HG03457 (cell line): ENCODE results near the gene PHF2.

Experiments used
- ATAC-seq: cut with Tn5 transposase; IDR thresholded peaks from one replicate; pipeline ENCODE4 v1.9.1; 2021; ENCODE audit warnings: moderate number of reproducible peaks; ENCODE audit not compliant: unreplicated experiment

PHF2 gene

DNA sequence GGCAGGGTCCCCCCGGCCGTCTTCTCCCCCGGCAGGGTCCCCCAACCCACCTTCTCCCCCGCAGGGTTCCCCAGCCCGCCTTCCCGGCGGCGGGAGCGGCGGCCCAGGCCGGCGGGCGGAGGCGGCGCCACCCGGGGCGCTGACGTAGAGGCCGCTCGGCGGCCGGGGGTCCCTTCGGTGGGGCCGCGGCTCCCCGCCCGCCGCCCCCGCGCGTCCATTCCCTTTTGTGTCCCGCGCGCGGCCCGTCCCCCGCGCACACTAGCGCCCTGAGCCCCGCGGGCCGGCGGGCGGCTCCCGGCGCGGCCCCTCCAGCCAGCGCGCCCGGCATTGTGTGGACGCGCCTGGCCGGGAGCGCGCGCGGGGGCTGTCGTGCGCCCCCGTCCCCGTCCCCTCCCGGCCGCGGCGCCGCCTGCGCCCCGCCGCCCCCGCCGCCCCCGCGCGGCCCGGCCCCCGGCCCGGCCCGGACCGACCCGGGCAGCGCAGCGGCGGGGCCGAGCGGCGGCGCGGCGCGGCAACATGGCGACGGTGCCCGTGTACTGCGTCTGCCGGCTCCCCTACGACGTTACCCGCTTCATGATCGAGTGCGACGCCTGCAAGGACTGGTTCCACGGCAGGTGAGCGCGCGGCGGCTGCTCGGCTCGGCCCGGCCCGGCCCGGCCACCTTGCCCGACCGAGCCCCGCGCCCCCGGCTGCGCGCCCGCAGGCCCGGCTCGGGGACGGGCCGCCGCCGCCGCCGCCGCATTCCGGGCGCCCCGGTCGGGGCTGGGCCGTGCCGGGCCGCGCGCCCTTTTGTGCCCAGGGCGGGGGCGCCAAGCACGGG, at the start of gene PHF2:
TSS of gene PHF2 (plus strand) at position 327 of the 820 bp plus-strand sequence. CDS start at position 517, 190 bp downstream.
- ATAC-seq = no peak

DNA sequence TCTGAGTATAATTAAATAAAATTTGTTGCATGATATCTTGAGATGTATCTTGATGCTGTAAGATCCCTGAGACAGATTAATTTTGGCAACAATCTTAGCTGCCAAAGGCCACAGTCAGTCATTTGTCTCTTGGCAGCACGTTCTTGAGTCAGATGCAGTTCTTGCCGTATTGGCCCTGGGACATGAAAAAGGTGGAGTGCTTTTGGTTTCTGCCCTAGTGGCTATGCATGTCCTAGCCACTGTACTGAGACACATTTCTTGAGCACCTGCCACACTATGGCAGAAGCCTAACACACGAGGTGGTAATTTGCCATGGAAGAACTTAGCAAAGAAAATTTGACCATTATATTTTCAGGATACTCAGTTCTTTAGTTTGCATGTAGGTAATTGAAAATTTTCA, 45.0 kb upstream of the PHF2 start:
- no peak for ATAC-seq

DNA sequence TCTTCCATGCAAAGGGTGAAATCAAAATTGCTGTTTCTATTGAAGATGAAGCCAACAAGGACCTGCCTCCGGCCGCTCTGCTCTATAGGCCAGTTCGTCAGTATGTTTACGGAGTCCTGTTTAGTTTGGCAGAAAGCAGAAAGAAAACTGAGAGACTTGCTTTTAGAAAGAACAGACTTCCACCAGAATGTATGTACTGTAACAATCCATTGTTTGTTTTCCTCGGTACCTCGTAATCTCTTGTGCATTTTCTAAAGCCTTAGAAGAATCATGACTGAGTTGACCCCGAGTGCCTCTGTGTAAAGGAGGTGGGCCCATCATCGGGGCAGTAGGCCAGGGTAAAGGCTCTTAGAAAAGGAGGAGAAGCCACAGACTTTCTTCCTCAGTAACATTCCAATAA, 44.2 kb upstream of the PHF2 start:
- no peak for ATAC-seq

DNA sequence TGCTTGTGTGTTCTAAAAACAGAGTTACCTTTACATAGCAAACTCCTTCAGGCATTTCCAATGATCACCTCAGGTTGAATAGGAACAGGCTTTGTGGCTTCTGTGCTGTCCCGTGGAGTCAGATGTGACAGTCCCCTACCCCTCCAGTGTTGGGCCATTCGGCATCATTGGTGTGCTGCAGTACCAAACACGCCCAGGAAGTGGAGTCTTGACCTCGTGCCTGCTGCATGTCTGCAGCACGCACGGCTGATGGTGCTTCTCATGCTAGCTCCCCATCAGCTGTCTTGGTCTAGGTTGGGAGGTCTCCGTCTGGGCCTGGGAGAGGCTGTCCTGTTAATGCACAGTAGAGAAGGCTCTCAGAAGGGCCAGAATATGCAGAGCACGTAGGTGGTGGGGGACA, 42.5 kb upstream of the PHF2 start:
- ATAC-seq = no peak

DNA sequence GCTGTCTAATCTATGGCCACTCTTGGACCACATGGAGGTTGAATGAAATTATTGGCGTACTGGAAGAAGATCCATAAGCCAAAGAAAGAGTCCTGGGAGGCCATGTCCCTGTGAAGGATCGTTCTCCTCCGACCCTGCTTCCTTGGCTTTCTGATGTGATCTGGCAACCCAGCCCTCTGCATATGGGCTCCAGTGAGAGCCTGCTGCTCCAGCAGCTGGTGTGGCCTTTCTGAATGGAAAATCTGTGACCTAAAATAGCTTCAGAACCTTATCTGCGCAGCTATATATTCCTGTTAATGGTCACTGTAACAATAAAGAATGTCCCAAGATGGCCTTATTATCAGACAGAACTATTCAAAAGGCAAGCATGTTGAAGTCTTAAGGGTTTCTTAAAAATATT, 40.2 kb upstream of the PHF2 start:
- ATAC-seq = no peak

DNA sequence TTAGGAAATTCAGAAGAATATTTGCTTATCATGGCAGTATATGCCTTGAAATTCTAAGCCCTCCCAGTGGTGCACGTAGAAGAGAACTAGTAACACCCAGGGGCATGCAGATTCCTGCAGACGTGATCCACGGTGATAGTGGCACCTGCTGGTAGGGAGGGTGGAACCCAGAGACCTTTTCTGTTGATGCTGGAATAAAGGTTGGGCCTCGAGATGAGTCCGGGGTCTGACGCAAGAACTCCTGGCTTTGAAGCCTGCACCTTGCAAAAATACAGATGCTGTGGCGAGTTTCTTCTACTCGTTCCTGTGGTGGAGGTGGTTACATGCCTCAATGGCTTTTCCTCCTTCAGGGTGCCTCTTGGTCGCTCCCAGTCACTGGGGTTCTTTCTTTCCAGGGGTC, 39.5 kb upstream of the PHF2 start:
- no peak for ATAC-seq

DNA sequence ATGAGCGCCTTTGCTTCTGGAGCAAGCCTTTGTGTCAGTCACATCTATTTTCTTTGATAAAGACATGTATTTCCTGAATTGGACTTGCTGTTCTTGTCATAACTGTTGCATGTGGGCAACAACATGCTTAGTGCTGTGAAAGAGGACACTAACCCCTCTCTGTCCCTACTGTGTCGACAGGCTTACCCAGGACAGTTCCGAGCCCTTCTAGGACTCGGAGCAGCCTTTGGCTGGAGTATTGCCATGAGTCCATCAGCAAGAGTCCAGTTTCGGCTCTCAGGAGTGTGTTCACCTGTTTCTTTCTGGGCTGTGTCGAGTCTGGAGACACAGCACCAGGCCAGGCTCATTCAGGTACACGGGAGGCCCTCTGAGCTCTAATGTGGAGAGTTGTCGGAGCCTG, 36.1 kb upstream of the PHF2 start:
- ATAC-seq = no peak

DNA sequence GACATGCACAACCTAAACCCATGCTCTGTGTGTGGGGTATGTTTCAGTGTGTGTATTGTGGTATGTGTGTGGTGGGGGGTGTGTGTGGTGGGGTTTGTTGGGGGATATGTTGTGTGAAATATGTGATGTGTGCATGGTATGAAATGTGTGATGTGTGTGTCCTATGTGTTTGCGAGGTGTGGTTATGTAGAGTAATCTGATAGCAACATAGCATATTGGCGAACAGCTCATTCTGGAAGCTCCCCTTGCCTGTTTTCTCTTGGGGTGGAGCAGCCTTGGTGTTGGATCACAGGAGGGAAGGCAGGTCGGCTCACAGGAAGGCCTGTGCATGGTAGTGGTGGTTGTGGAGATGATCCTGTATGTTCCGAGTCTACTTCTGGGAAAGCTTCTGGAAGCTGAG, 35.4 kb upstream of the PHF2 start:
- ATAC-seq = no peak

DNA sequence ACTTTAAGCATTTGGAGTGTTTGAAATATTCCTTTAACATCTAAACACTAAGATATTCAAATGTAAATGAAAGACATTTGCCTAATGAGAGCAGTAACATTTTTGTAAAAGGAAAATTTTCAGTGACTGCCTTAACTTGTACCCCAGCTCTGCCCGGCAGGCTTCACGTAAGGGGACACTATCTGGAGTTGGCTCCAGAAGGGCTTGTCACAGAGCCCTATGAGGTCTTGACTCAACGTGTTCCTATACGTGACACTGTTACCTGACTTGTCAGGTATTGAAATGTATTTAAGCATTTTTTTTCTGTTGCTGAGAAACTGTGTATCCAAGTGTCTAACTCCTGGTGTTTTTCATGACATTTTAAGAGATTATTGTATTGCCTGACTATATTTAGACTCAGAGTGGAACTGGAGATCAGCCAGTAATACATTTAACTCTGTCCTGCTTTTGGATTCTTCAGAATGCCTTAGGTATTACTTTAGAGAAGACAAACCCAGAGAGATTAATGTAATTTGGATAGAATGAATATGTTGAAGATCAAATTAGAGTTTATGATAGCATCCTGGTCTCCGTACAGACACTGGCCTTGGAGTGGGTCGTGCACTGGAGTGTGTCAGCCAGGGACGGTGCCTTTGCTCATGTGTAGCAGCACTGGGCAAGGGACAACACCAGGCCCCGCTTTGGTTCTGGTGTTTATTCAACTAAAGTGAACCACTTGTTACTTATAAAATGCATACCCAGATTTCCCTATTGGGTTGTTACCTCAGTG, 34.6 kb upstream of the PHF2 start:
- no peak for ATAC-seq

DNA sequence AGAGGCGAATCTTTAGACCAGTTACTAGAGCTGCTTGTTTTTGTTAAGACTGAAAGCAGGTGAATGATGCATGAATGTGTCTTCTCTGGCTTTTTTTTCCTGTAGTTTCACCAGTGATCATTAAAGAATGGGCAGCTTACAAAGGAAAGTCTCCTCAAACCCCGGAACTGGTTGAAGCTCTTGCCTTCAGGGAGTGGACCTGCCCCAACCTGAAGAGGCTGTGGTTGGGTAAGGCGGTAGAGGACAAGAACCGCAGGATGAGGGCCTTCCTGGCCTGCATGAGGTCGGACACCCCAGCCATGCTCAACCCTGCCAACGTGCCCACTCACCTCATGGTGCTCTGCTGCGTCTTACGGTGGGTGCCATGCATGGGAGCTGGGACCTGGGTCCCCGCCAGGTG, 33.3 kb upstream of the PHF2 start:
- ATAC-seq = no peak

DNA sequence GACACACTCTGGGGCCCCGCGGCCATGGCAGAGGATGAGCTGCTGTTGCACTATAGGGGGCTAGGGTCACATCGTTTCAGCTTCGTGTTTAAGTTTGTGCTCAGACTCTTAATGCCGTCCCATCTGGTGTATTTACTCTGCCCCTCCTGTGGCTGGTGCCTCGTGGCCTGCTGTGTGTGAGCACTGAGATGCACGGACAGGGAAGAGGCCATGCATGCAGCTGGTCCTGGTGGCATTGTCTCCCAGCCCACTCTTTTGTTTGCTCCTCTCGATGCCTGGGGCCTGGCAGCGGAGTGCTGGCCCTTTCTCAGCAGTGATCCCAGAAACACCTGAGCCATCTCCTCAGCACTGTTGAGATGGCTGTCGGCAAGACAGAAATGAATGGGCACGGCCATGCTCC, 30.0 kb upstream of the PHF2 start:
- ATAC-seq = no peak

DNA sequence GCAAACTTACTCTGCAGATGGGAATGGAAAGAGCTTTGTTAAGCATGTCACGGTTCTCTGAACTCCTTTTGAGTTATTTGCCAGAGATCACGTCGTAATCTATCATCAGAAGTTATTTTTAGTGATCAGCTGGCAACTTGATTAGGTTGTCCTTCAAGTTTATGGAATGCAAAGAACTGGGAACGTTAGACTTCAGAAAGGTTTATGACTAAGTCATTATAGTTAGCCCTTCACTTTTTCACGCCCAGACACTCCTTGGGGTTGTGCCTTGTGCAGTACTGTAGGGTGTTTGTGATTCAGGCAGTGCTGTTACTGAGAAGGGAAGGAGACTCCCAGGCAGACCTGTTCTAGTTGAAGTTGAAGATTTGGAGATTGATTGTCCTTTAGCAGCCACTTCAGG, 26.8 kb upstream of the PHF2 start:
- ATAC-seq = no peak

DNA sequence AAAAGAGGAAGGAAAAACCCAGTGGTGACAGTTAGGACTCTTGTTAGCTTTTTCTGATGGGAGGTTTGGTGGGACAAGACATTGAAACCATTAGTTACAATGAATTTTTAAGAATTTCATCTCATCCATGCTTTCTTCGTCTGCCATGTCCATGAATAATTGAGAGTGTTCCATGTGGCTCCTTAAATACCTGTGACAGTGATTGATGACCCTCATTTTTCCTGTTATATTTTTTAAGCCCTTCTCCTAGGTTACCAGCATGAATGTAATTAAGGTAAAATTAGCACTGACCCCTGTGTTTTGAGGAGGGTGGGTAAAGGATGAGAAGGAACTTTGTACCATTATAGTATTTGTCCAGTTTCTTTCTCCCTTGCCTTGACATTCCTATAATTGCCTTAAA, 23.5 kb upstream of the PHF2 start:
- no peak for ATAC-seq

DNA sequence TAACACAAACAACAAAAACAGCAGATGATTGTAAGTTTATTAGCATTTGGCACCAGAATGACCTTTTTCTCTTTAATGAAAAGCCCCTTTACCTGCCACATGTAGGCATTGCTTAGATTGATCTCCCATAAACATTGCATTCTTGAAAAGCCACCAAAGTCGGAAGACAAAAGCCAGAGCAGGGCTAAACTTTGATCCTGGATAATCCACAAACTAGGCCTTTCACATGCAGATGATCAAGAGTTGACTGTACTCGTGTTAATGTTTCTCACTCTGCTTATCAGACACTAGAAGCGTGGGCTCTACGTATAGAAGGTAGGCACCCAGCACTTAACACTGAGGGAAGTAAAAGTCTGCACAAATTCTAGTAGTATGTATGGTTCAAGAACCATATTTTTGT, 21.0 kb upstream of the PHF2 start:
- no peak for ATAC-seq

DNA sequence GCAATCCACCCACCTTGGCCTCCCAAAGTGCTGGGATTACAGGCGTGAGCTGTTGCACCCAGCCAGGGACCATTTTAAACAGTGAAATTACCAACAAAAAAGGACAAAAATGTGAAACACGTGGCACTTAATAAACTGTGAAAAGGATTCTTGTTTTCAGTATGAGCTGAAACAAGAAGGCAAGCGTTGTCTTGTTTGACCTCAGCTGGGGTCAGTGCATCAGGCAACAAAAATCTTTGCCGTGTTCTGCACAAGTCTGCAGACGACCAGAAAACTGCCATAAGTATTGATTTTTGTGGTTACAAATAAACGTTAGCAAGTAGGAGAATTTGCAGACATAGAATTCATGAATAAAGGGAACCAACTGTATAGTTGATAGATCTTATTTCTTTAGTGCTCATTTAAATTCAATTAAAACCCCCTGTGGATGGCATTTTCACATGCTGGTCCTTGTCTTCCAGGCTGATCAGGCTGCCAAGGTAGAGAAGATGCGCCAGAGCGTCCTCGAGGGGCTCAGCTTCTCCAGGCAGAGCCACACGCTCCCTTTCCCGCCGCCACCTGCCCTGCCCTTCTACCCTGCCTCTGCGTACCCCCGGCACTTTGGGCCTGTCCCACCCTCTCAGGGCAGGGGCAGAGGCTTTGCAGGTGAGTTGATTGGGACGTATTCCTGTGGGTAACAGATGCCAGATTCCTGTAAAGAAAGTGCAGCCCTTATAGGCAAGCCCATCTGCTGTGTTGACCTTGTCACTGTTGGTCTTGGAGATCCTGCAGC, 18.8 kb upstream of the PHF2 start:
- ATAC-seq = no peak

DNA sequence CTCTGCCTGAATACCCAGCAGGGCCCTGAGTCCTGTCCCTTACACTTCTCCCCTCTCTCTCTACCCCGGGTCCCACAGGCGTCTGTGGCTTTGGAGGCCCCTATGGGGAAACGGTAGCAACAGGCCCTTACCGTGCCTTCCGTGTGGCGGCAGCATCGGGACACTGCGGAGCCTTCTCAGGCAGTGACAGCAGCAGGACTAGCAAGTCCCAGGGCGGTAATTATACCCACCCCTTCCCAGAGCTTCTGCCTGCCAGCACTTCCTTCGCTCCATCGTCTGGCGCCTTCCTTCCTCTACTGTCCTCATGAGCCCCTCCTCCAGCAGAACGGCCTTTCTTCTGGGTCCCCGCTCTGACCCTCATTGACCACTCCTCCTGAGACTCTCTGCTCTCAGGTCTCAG, 17.9 kb upstream of the PHF2 start:
- no peak for ATAC-seq

DNA sequence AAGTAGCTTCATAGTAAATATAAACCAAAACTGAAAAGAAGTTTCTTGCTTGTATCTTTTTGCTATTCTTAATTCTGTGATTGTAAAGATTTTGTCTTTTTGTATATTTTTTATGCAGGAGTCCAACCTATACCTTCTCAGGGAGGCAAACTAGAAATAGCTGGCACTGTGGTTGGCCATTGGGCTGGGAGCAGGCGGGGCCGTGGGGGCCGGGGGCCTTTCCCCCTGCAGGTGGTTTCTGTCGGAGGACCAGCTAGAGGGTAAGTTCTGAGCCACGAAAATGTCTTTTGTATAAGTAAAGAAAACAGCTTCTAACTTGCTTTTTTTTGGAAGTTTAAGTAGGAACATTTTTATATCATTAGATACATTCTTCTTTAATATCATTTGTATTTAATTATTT, 15.4 kb upstream of the PHF2 start:
- ATAC-seq = no peak

DNA sequence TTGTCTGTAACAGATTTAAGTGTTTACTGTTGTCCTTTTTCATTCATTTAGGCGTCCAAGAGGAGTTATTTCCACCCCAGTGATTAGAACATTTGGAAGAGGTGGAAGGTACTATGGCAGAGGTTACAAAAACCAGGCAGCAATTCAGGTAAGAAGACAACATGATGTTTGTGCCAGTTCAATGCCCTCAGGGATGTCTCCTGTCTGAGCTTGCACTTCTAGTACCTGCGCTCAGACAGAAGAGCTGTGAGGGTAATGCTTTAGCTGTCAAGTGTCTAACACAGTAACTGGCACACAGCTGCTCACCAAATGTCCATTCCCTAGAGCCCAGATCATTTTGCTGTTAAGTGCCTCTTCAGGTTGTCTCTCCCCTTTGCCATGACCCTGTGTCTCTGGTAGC, 14.2 kb upstream of the PHF2 start:
- no peak for ATAC-seq

DNA sequence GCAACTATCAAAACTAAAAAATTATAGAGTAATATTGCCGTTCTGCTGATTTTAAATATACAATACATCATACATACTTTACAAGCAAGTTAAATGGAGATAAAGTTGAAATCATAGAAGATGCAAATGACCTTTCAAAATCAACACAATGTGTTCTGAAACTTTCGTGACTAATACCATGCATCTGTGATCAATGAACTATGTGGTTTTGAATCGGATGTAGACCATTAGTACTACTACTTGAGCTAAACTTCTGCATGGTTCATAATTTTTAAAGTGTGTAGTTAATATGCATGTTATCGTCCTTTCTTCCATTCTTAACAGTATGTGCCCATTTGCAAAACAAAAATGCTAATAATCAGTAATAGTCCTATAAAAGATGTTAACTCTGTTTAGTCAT, 11.3 kb upstream of the PHF2 start:
- no peak for ATAC-seq

DNA sequence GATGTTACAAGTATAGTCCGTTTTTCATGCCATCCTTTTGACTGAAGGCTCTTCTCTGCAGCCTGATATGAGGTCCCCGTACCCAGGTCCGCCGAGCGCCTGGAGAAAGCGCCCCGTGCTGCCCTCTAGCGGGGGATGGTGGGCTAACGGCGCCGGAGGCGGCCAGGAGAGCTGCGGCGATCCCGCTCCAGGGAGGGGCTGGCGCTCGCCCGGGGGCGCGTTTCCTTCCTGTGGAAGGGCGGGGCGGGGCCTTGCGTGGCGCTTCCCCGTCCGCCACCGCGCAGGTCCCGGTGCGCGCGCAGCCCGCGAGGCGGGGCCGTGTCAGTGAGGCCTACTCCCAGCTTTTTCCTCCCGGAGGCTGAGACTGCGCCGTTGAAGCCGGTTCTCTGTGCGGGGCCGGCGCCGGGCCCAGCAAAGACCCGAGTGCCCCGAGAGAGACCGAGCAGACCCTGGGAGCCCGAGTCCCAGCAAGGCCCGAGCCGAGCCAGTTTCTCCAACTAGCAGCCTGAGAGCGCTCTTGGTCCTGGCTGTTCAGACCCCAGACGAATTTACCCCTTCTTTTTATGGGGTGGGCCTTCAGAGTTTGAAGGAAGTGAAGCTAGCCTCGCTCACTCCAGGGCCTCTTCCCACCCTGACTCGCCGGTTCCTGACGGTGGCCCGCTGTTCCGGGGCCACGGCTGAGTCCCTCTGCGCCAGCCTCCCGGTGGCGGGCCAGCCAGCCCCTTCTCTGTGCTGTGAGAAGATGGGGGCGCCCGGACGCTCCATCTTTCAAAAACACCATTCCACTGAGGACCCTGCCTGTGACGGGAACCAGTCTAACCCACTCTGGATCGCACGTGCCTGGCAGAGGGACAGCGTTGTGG, 9.7 kb upstream of the PHF2 start:
- peak; percentile 83 for ATAC-seq
